ENCODE data around the gene GLP2R.
A peak's percentile ranks its signal among the peaks of the same experiment; 100 is the strongest.

The GLP2R gene

DNA sequence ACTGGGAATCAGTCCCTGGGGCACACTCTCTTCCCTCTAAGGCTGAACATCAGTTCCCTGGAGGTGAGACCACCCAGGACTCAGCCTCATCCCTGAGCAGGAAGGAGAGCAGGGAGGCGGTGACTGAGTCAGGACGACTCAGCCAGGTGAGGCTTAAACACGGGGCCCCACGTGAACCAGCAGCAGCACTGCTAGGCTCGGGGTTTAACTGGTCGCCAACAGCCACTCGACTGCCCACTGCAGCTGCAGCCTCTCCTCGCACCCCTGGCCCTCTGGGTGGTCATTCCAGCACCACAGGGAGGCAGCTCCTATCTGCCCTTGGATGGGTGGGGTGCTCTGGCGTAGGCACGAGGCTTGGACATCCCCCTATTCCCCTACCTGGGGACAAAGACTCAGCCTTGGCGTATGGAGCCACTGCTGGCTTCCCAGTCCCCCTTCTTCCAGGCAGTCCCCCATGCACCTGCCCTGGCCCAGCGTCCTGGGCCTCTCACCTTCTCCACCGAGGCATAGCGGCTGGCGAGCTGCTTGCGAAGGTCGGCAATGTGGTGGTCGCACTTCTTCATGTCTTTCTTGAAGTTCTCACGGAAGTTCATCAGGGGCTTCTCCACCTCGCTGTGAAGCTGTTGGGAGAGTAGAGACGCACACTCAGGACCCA, 100.6 kb downstream of the GLP2R start:
- DNase-seq (ENCODE audit: low spot score), result no peak
- TF ChIP-seq, protein P1, sequence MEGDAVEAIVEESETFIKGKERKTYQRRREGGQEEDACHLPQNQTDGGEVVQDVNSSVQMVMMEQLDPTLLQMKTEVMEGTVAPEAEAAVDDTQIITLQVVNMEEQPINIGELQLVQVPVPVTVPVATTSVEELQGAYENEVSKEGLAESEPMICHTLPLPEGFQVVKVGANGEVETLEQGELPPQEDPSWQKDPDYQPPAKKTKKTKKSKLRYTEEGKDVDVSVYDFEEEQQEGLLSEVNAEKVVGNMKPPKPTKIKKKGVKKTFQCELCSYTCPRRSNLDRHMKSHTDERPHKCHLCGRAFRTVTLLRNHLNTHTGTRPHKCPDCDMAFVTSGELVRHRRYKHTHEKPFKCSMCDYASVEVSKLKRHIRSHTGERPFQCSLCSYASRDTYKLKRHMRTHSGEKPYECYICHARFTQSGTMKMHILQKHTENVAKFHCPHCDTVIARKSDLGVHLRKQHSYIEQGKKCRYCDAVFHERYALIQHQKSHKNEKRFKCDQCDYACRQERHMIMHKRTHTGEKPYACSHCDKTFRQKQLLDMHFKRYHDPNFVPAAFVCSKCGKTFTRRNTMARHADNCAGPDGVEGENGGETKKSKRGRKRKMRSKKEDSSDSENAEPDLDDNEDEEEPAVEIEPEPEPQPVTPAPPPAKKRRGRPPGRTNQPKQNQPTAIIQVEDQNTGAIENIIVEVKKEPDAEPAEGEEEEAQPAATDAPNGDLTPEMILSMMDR (IDR thresholded peaks at IDR 0.05; ENCODE audit: extremely low read depth, insufficient read depth, missing control alignments), result no peak
- in situ Hi-C loops (cut with MboI; ENCODE audit: low pct_unique_long_range_greater_than_20kb, low sequenced_read_pairs, unreplicated experiment), result no loop called here

DNA sequence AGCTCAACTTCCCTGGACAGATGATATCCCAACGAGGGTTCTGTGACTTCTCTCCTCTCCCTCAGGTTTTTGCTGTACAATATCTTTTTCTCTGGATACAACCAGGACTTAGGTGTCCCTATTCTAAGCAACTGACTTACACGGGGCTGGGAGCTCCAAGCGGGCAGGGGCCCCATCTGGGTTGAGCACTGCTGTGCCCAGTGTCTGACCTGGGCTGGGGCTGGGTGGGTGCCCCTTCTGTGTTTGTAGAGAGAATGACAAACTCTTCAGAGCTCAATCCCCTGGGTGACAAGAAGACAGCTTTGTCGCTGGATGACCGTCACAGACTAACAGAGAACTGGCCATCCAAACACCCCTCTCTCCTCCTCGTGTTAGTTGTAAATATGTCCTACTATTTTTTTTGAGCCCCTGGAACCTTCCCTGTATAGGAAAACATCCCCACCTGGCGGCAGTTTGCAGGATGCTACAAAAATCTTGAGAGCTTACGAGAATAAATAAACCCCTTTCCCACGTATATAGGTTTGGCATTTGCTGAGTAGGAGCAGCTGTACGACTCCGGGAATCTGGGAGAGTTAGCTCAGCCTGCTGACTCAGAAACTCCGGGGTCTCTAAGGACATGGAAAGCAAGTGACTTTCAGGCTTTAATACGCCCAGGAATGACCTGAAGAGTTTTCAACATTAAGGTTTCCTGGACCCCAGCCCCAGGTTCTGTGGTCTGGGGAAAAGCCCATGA, 103.0 kb downstream of the GLP2R start:
- in situ Hi-C loops (cut with MboI; ENCODE audit: low pct_unique_long_range_greater_than_20kb, low sequenced_read_pairs, unreplicated experiment), result no loop called here
- TF ChIP-seq, protein P1 (IDR thresholded peaks at IDR 0.05; ENCODE audit: extremely low read depth, insufficient read depth, missing control alignments), result peak; percentile 31
- DNase-seq (ENCODE audit: low spot score), result no peak

DNA sequence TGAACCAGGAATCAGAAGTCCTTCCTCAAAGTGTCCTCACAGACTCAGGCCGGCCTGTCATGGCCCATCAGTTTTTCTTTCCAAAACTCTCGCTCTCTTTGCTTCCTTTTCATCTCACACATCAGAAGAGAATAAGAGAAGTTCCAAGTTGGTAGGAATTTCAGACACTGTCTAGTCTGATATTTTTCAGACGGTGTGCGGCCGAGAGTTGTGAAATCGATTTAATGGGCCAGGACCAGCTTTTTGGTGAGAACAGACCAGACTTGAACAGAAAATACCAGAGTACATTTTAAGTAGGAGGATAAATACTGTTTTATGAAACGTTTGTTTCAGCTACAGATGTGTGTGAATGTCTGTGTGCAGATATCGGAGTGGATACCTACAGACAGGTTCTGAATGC, 104.1 kb downstream of the GLP2R start:
- in situ Hi-C loops (cut with MboI; ENCODE audit: low pct_unique_long_range_greater_than_20kb, low sequenced_read_pairs, unreplicated experiment), result no loop called here
- no peak for DNase-seq (ENCODE audit: low spot score)
- TF ChIP-seq, protein P1 (IDR thresholded peaks at IDR 0.05; ENCODE audit: extremely low read depth, insufficient read depth, missing control alignments), result no peak

DNA sequence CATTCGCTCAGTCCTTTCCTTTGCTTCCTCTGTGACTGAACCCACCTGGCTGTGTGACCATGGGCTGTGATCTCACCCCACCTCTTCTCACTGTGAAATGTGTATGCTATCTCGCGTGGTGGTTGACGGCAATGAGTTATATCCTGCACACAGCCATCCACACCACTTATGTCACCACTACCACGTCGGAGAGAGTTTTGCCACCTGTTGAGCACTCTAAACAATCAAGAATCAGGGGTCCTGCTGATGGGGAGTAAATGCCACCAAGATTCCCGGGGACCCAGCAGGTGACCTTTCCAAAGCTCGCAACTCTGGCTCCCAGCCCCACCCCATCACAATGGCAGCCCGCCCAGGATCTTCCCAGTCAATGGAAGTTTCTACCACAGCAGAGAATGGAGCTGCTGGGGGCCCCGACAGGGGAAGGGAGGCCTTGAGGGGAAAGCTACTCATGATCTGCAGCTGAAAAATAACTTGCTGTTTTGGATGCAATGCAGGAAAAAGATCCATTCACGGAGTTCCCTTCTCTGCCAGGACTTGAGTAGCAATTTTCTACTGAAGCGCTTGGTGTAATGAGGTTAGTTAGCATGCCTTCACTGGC, 105.5 kb downstream of the GLP2R start:
- TF ChIP-seq, protein P1 (IDR thresholded peaks at IDR 0.05; ENCODE audit: extremely low read depth, insufficient read depth, missing control alignments), result no peak
- in situ Hi-C loops (cut with MboI; ENCODE audit: low pct_unique_long_range_greater_than_20kb, low sequenced_read_pairs, unreplicated experiment), result no loop called here
- no peak for DNase-seq (ENCODE audit: low spot score)

DNA sequence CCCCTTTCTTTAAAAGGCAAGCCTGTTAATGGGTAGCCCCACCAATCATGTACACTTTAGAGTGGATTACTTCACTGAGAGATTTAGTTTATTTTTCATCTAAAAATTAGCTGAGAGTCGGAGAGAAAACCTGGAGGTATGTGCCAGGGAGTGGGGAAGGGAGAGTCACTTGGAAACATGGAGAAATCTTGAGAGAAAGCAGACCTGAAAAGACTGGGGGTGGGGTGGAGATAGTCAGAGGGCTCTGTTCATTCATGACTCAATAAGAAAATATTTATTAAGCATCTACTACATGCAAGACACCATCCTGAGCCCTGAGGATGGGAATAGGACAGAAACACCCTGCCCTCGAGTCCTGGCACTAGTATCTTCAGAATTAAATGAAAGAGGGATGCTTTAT, 106.8 kb downstream of the GLP2R start:
- in situ Hi-C loops (cut with MboI; ENCODE audit: low pct_unique_long_range_greater_than_20kb, low sequenced_read_pairs, unreplicated experiment), result no loop called here
- DNase-seq (ENCODE audit: low spot score), result no peak
- TF ChIP-seq, protein P1 (IDR thresholded peaks at IDR 0.05; ENCODE audit: extremely low read depth, insufficient read depth, missing control alignments), result no peak

DNA sequence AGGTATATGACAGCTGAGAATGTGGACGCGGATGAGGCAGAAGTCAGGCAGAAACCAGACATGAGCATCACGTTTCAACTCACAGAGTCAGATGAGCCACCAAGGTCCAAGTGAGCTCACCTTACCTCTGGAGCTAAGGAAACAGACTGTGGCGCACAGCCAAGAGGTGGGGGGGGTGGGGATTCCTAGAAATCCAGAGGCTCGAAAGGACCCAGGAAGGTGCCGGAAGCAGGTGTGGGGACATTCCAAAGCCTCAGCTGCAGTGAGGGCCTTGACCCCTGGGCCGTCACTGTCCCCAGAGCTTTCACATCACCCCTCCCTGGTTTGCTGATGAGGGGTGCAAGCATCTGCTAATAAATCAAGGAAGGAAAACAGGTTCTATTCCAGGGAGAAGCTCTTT, 108.6 kb downstream of the GLP2R start:
- DNase-seq (ENCODE audit: low spot score), result no peak
- TF ChIP-seq, protein P1 (IDR thresholded peaks at IDR 0.05; ENCODE audit: extremely low read depth, insufficient read depth, missing control alignments), result no peak
- in situ Hi-C loops (cut with MboI; ENCODE audit: low pct_unique_long_range_greater_than_20kb, low sequenced_read_pairs, unreplicated experiment), result no loop called here
